ENCODE data around the gene IRX1. TPM values are rescaled to one million over a fixed set of nuclear protein-coding genes. Genes with fewer than 3 reads are reported as not detected.

Gene IRX1
- total RNA-seq, 4 donors from 2014 or later, result 0.95 to 0.97 TPM; not detected in 2

- intact Hi-C loops (cut with DNase I), result no loop called here
- 71 to 79% methylated on average over 4 of the region's 4 CpGs for WGBS, 2 donors
- H3K27me3 ChIP-seq, result no peaks in the 10 kb centered on the region
- no peak overlapping the region for H3K27ac ChIP-seq
- no peak for TF ChIP-seq CTCF (IDR thresholded peaks at IDR 0.05)
- no peak for TF ChIP-seq POLR2A (IDR thresholded peaks at IDR 0.05)
- no peak for DNase-seq
- no peaks in the 10 kb centered on the region for H3K4me1 ChIP-seq
- no peaks in the 10 kb centered on the region for H3K9me3 ChIP-seq
- no peaks in the 10 kb centered on the region for H3K36me3 ChIP-seq
- H3K4me3 ChIP-seq, result no peak overlapping the region
Measured at GRCh38 chr5:3625626-3626025, 30.0 kb downstream of the IRX1 start.

- H3K4me1 ChIP-seq, result no peaks in the 10 kb centered on the region
- H3K9me3 ChIP-seq, result peaks cover 0 to 6% (median 0%) of the 10 kb centered on the region in 3 donors
- no peaks in the 10 kb centered on the region for H3K36me3 ChIP-seq
- DNase-seq, result no peak
- WGBS, 2 donors, result 67 to 88% methylated on average over 3 of the region's 7 CpGs
- H3K27ac ChIP-seq, result no peak overlapping the region
- no peaks in the 10 kb centered on the region for H3K27me3 ChIP-seq
- intact Hi-C loops (cut with DNase I), result no loop called here
- TF ChIP-seq CTCF (IDR thresholded peaks at IDR 0.05), result no peak
- TF ChIP-seq POLR2A (IDR thresholded peaks at IDR 0.05), result no peak
- H3K4me3 ChIP-seq, result no peak overlapping the region
Measured at GRCh38 chr5:3634061-3634460, 38.4 kb downstream of the IRX1 start.

- Histone ChIP-seq H3K4me3 (no peak overlapping the region), H3K9me3 (peaks cover 0 to 6% (median 0%) of the 10 kb centered on the region in 3 donors), H3K27ac (no peak overlapping the region), H3K36me3 (no peaks in the 10 kb centered on the region), H3K4me1 (no peaks in the 10 kb centered on the region), H3K27me3 (peaks cover 0 to 6% (median 0%) of the 10 kb centered on the region in 4 donors)
- intact Hi-C loops (cut with DNase I), result no loop called here
- WGBS, 2 donors, result 73% methylated on average over 3 of the region's 8 CpGs; no CpG with 5 or more reads in 1 of the 2 donors
- DNase-seq, result no peak
- TF ChIP-seq POLR2A (IDR thresholded peaks at IDR 0.05) (no peak), CTCF (IDR thresholded peaks at IDR 0.05) (no peak)
Measured at GRCh38 chr5:3639175-3639574, 43.5 kb downstream of the IRX1 start.

- Histone ChIP-seq H3K27ac (no peak overlapping the region), H3K4me1 (no peaks in the 10 kb centered on the region), H3K9me3 (no peaks in the 10 kb centered on the region), H3K36me3 (no peaks in the 10 kb centered on the region), H3K27me3 (peaks cover 0 to 6% (median 0%) of the 10 kb centered on the region in 4 donors), H3K4me3 (no peak overlapping the region)
- 47 to 71% methylated on average over 3 of the region's 3 CpGs for WGBS, 2 donors
- intact Hi-C loops (cut with DNase I), result no loop called here
- no peak for TF ChIP-seq CTCF (IDR thresholded peaks at IDR 0.05)
- no peak for TF ChIP-seq POLR2A (IDR thresholded peaks at IDR 0.05)
- no peak for DNase-seq
Measured at GRCh38 chr5:3642231-3642630, 46.6 kb downstream of the IRX1 start.

- no peak for DNase-seq
- intact Hi-C loops (cut with DNase I), result no loop called here
- 74 to 84% methylated on average over 2 of the region's 2 CpGs for WGBS, 2 donors
Measured at GRCh38 chr5:3650320-3650719, 54.7 kb downstream of the IRX1 start.

More at GRCh38 chr5:3650320-3650719, 54.7 kb downstream of the IRX1 start:
- Histone ChIP-seq H3K4me1 (no peaks in the 10 kb centered on the region), H3K9me3 (no peaks in the 10 kb centered on the region), H3K27me3 (peaks cover 0 to 15% (median 0%) of the 10 kb centered on the region in 4 donors), H3K4me3 (no peak overlapping the region), H3K36me3 (no peaks in the 10 kb centered on the region), H3K27ac (no peak overlapping the region)
- no peak for TF ChIP-seq CTCF (IDR thresholded peaks at IDR 0.05)
- no peak for TF ChIP-seq POLR2A (IDR thresholded peaks at IDR 0.05)

Measured in esophagus squamous epithelium (tissue), 5 donors.